ENCODE measurements around the gene PBXIP1. TPM values are rescaled to one million over a fixed set of nuclear protein-coding genes. Genes with fewer than 3 reads are reported as not detected.
A peak's percentile ranks its signal among the peaks of the same experiment; 100 is the strongest.

PBXIP1 gene
- total and polyA plus RNA-seq, 10 of the 15 experiments (the other 5 are each of a cell fraction or from before 2014, with no cell fraction given), result 0.63 to 25.6 (median 15.4) TPM

DNA sequence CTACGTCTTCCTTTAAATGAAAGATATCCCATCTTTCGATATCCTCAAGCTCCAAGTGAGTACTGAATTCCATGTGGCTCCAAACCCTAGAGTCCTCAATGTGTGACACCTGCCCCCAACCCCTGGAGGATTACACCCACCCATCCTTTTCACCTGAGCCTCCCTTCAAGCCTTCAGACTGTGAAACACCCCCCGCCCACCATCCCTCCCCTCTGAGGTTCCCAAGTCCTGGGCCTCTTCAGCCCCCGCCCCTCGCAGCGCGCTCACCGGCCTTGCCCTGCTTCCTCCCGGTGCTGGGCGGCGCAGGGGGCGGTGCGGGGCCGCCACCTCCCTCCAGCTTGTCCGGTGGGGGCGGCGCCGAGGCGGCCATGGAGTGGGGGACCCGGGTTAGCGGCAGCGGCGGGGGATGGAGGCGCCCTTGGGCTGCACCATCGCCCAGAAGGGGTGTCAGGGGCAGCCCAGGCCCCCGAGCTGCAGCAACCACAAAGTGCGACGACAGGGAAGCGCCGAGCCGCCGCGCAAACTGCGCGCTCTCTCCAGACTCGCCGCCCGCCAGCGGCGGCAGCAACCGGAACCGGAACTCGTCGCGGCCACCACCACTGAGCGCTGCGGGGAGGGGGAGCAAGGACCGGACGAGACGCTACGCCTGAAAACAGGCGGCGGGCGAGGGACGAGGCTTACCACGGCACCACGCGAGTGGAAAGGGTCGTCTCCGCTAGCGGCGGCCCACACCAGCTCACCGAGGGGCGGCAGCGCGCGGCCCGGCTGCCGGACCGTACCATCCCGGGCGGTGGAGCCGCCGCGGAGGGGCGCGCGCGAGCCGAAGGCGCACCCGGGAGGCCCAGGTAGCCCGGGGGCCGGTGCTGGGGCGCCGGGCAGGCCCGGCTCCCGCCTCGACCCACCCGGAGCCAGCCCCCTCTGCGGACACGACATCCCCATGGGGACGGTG lies 5.6 kb upstream of the PBXIP1 start, which contains the start of gene PYGO2 (continued):
- TF ChIP-seq ZBTB40 (IDR thresholded peaks at IDR 0.05; ENCODE audit: borderline replicate concordance) (peak; percentile 89), ELK1 (IDR thresholded peaks at IDR 0.05; ENCODE audit: low read depth, low read length) (no peak), RB1 (IDR thresholded peaks at IDR 0.05; ENCODE audit: borderline replicate concordance) (peak; percentile 94; the same call in 1 of the 2 replicates), MXI1 (IDR thresholded peaks at IDR 0.05; ENCODE audit: low read depth, low read length) (peak; percentile 61), CBFB (IDR thresholded peaks at IDR 0.05; ENCODE audit: low read depth) (peak; percentile 52; the same call in 1 of the 2 replicates), MEF2A (IDR thresholded peaks at IDR 0.05; ENCODE audit: insufficient read depth, low read depth, low read length) (no peak), CREB1 (IDR thresholded peaks at IDR 0.05; ENCODE audit: low read depth) (peak; percentile 48; the same call in 1 of the 2 replicates), IKZF2 (IDR thresholded peaks at IDR 0.05) (peak in 1 of 2 experiments; percentile 22; a peak in 1 of 4 replicates), SPI1 (IDR thresholded peaks at IDR 0.05; ENCODE audit: borderline replicate concordance, insufficient read depth, low read depth, low read length) (no peak), BCL11A (IDR thresholded peaks at IDR 0.05; ENCODE audit: low read depth, low read length) (no peak)
- TF ChIP-seq, protein P1, sequence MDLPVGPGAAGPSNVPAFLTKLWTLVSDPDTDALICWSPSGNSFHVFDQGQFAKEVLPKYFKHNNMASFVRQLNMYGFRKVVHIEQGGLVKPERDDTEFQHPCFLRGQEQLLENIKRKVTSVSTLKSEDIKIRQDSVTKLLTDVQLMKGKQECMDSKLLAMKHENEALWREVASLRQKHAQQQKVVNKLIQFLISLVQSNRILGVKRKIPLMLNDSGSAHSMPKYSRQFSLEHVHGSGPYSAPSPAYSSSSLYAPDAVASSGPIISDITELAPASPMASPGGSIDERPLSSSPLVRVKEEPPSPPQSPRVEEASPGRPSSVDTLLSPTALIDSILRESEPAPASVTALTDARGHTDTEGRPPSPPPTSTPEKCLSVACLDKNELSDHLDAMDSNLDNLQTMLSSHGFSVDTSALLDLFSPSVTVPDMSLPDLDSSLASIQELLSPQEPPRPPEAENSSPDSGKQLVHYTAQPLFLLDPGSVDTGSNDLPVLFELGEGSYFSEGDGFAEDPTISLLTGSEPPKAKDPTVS (IDR thresholded peaks at IDR 0.05; ENCODE audit: low read depth, low read length), result no peak
- TF ChIP-seq, protein P2, sequence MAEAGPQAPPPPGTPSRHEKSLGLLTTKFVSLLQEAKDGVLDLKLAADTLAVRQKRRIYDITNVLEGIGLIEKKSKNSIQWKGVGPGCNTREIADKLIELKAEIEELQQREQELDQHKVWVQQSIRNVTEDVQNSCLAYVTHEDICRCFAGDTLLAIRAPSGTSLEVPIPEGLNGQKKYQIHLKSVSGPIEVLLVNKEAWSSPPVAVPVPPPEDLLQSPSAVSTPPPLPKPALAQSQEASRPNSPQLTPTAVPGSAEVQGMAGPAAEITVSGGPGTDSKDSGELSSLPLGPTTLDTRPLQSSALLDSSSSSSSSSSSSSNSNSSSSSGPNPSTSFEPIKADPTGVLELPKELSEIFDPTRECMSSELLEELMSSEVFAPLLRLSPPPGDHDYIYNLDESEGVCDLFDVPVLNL (IDR thresholded peaks at IDR 0.05; ENCODE audit: low read depth, low read length), result 0 out of 2 replicates have a peak, but pooled peaks have one; percentile 29
- TF ChIP-seq, protein P3, sequence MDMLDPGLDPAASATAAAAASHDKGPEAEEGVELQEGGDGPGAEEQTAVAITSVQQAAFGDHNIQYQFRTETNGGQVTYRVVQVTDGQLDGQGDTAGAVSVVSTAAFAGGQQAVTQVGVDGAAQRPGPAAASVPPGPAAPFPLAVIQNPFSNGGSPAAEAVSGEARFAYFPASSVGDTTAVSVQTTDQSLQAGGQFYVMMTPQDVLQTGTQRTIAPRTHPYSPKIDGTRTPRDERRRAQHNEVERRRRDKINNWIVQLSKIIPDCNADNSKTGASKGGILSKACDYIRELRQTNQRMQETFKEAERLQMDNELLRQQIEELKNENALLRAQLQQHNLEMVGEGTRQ (IDR thresholded peaks at IDR 0.05; ENCODE audit: borderline replicate concordance, low read depth, low read length), result no peak
- TF ChIP-seq, protein P4, sequence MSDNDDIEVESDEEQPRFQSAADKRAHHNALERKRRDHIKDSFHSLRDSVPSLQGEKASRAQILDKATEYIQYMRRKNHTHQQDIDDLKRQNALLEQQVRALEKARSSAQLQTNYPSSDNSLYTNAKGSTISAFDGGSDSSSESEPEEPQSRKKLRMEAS (IDR thresholded peaks at IDR 0.05; ENCODE audit: low read depth, low read length), result no peak; the same call in 1 of the 2 replicates
- TF ChIP-seq, protein P5, sequence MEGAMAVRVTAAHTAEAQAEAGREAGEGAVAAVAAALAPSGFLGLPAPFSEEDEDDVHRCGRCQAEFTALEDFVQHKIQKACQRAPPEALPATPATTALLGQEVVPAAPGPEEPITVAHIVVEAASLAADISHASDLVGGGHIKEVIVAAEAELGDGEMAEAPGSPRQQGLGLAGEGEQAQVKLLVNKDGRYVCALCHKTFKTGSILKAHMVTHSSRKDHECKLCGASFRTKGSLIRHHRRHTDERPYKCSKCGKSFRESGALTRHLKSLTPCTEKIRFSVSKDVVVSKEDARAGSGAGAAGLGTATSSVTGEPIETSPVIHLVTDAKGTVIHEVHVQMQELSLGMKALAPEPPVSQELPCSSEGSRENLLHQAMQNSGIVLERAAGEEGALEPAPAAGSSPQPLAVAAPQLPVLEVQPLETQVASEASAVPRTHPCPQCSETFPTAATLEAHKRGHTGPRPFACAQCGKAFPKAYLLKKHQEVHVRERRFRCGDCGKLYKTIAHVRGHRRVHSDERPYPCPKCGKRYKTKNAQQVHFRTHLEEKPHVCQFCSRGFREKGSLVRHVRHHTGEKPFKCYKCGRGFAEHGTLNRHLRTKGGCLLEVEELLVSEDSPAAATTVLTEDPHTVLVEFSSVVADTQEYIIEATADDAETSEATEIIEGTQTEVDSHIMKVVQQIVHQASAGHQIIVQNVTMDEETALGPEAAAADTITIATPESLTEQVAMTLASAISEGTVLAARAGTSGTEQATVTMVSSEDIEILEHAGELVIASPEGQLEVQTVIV (IDR thresholded peaks at IDR 0.05; ENCODE audit: borderline replicate concordance, partially characterized antibody), result peak; percentile 54
